Endothelial cell (in vitro differentiated cells): ENCODE results near the gene NR1H4. TPM values are rescaled to one million over a fixed set of nuclear protein-coding genes. Genes with fewer than 3 reads are reported as not detected.

Source experiments
- DNase-seq: peaks from one replicate; pipeline ENCODE4 v3.0.0; 2021; ENCODE audit warnings: low spot score
- H3K27ac Mint-ChIP-seq: one replicate; pipeline ENCODE4 v1.8.0; 2021; ENCODE audit warnings: mixed read lengths, inconsistent platforms; ENCODE audit not compliant: unreplicated experiment
- H3K27me3 Mint-ChIP-seq: one replicate; pipeline ENCODE4 v1.8.0; 2021; ENCODE audit warnings: mild to moderate bottlenecking, moderate library complexity, mixed read lengths, inconsistent platforms; ENCODE audit not compliant: unreplicated experiment
- H3K36me3 Mint-ChIP-seq: one replicate; pipeline ENCODE4 v1.8.0; 2021; ENCODE audit warnings: mild to moderate bottlenecking, low read depth, mixed read lengths, inconsistent platforms; ENCODE audit not compliant: unreplicated experiment
- H3K4me1 Mint-ChIP-seq: one replicate; pipeline ENCODE4 v1.8.0; 2021; ENCODE audit warnings: mild to moderate bottlenecking, mixed read lengths, inconsistent platforms; ENCODE audit not compliant: unreplicated experiment
- H3K4me3 Mint-ChIP-seq: one replicate; pipeline ENCODE4 v1.8.0; 2021; ENCODE audit warnings: mild to moderate bottlenecking, mixed read lengths, inconsistent platforms; ENCODE audit not compliant: unreplicated experiment
- H3K9me3 Mint-ChIP-seq: one replicate; pipeline ENCODE4 v1.8.0; 2021; ENCODE audit warnings: mixed read lengths, inconsistent platforms; ENCODE audit not compliant: unreplicated experiment
- total RNA-seq: library from RNA; stranded (reverse); fragmentation: NEBNext Ultra II Directional; extraction: Animal tissue kit (Norgen Biotek cat#: 25700); gene quantifications from one replicate; pipeline ENCODE4 v1.2.1, GENCODE V29; 2021; ENCODE audit not compliant: unreplicated experiment
- TF ChIP-seq, protein P1 (sequence below): fragments of 200-600 bp; sonication (generic); IDR thresholded peaks from one replicate; pipeline ENCODE4 v1.5.0; 2021; ENCODE audit warnings: antibody characterized with exemption; ENCODE audit not compliant: unreplicated experiment

The NR1H4 gene
- total RNA-seq, 1 donor from 2014 or later = not detected

DNA sequence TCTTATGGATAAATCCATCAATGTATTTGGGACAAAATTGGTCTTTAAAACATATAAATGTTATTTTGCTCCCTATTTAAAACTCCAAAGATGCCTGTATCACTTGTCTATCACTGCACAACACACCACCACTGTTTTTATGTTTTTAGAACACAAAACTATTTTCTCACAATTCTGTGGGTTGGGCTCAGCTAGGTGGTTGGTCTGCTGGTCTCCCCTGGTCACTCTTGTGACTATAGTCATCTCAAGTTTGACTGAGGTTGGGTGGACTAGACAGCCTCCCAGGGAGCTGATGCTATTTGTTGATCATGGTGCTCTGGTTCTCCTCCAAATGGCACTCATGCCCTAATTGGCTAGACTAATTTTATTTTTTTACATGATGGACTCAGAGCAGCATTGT, 39.5 kb upstream of the NR1H4 start:
- Mint-ChIP-seq H3K27ac (no peak overlapping the region), H3K4me3 (no peak overlapping the region)

DNA sequence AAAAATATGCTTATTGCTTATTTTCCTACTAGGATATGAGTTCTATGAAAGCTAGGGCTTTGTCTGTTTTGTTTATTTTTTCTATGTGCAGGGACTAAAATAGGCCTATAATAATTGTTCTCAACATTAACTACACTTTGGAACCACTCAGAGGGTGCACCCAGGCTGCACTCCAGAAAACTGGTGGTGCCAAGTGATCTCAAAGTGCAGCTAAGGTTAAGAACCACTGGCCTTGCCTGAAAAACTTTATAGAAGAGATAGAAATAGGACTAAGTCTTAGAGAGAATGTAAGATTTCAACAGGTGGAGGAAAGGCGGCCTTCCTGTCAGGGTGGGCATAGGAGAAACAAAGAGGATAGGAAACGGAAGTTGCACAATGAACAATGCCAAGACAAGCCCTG, 37.7 kb upstream of the NR1H4 start:
- Mint-ChIP-seq H3K27me3 (peaks cover 4% of the 10 kb centered on the region), H3K27ac (no peak overlapping the region), H3K9me3 (no peaks in the 10 kb centered on the region), H3K4me3 (no peak overlapping the region), H3K4me1 (peaks cover 20% of the 10 kb centered on the region), H3K36me3 (no peaks in the 10 kb centered on the region)
- no peak for DNase-seq
- TF ChIP-seq, protein P1, sequence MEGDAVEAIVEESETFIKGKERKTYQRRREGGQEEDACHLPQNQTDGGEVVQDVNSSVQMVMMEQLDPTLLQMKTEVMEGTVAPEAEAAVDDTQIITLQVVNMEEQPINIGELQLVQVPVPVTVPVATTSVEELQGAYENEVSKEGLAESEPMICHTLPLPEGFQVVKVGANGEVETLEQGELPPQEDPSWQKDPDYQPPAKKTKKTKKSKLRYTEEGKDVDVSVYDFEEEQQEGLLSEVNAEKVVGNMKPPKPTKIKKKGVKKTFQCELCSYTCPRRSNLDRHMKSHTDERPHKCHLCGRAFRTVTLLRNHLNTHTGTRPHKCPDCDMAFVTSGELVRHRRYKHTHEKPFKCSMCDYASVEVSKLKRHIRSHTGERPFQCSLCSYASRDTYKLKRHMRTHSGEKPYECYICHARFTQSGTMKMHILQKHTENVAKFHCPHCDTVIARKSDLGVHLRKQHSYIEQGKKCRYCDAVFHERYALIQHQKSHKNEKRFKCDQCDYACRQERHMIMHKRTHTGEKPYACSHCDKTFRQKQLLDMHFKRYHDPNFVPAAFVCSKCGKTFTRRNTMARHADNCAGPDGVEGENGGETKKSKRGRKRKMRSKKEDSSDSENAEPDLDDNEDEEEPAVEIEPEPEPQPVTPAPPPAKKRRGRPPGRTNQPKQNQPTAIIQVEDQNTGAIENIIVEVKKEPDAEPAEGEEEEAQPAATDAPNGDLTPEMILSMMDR = no peak

More for the DNA sequence above, 39.5 kb upstream of the NR1H4 start:
- DNase-seq = no peak
- Mint-ChIP-seq H3K9me3 (no peaks in the 10 kb centered on the region), H3K27me3 (peaks cover 4% of the 10 kb centered on the region), H3K4me1 (peaks cover 20% of the 10 kb centered on the region), H3K36me3 (no peaks in the 10 kb centered on the region)
- TF ChIP-seq, protein P1 = no peak

DNA sequence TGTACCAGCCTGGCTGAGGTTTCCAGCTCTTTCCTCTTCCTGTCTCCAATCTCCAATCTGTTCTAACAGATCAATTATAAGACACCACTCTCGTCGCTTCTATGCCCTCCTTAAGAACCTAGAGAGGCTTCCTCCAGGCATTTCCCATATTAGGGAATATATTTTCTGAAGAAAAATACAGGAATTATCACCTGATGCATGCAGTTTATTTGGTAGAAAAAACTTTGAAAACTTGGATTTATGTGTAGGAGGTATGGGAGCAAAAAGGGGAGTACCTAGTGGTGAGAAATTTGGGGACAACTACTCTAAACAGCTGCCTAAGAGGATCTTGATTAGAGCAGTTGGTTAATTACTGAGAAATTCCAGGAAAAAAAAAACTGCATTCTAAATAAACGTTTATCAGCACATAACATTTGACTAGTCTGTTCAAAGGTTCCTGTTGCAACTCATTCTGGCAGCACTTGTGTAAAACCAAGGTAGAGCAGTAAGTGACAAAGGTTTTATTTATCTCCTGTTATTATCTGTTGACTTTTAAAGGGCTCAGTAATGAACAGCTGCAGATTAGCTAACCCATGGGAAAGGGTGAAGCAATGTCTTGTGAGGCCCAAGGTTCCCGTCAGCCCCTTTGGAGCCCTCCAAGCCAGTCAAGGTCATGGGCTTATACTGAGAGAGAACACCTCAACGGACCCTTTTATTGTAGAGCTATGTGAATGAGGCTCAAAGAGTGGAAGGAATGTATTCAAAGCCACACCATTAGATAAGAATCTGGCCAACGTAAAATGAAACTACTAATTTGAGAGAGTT, 36.4 kb upstream of the NR1H4 start:
- H3K4me1 Mint-ChIP-seq = peaks cover 20% of the 10 kb centered on the region
- TF ChIP-seq, protein P1 = no peak

DNA sequence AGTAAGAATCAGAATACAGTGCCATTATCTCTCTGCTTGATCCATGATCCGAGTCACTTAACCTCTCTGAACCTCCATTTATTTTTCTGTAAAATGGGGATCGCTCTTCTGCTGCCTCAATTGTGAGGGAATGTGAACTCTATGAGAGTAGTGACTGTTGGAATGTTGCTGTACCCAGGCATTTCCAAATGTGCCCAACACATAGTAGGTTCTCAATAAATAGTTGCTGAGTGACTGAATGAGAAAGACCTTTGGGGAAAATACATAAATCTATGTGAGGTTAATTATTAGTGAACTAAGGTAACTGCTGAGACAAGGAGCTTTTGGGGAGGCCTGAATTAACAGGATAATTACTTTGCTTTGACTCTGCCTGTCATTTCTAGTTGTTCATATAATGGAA, 33.9 kb upstream of the NR1H4 start:
- H3K9me3 Mint-ChIP-seq = no peaks in the 10 kb centered on the region
- peaks cover 20% of the 10 kb centered on the region for H3K4me1 Mint-ChIP-seq
- H3K36me3 Mint-ChIP-seq = no peaks in the 10 kb centered on the region
- no peak for DNase-seq
- H3K27ac Mint-ChIP-seq = no peak overlapping the region
- TF ChIP-seq, protein P1 = no peak
- no peak overlapping the region for H3K4me3 Mint-ChIP-seq
- peaks cover under 1% of the 10 kb centered on the region for H3K27me3 Mint-ChIP-seq

More for the DNA sequence above, 36.4 kb upstream of the NR1H4 start:
- Mint-ChIP-seq H3K36me3 (no peaks in the 10 kb centered on the region), H3K27ac (peak overlapping the region; percentile 71), H3K9me3 (no peaks in the 10 kb centered on the region), H3K4me3 (no peak overlapping the region), H3K27me3 (peaks cover 4% of the 10 kb centered on the region)
- no peak for DNase-seq

DNA sequence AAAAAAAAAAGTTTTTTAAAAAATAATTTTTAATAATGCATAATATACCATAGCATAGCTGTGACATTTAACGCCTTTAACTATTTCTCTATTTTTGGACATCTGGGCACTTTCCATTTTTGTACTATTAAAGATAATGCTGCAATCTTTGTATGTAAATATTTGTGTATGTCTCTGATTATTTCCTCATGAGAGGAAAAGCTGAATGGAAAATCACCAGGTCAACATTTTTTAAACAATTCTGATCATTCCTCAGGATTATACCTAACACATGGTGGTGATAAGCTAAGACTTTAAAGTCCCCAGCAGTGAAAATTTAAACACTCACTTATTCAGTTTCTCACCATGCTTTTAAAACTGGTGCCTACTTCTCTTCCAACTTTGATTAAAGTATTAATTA, 31.3 kb upstream of the NR1H4 start:
- Mint-ChIP-seq H3K27ac (no peak overlapping the region), H3K36me3 (no peaks in the 10 kb centered on the region), H3K27me3 (peaks cover 5% of the 10 kb centered on the region), H3K9me3 (no peaks in the 10 kb centered on the region), H3K4me1 (peaks cover 10% of the 10 kb centered on the region), H3K4me3 (no peak overlapping the region)
- no peak for DNase-seq
- TF ChIP-seq, protein P1 = no peak
